H1 (cell line): Measurements from ENCODE around the gene ORC5. TPM values are rescaled to one million over a fixed set of nuclear protein-coding genes. Genes with fewer than 3 reads are reported as not detected.

ENCODE experiments used
- CTCF ChIA-PET: fragments of 300-600 bp; sonication (Branson Sonifier 250); formaldehyde crosslinking; loops from one replicate; lab custom pipeline; 2021; ENCODE audit not compliant: partially characterized antibody; lab: Charles Lee
- POLR2A ChIA-PET: fragments of 300-600 bp; sonication (Branson Sonifier 250); formaldehyde crosslinking; loops from one replicate; lab custom pipeline; 2021; ENCODE audit warnings: inconsistent platforms; ENCODE audit not compliant: partially characterized antibody; lab: Charles Lee
- DNase-seq, 2 experiments: peaks; one replicate each; pipeline versions ENCODE4 v3.0.0 to v3.0.0-alpha.2; 2010 to 2022; ENCODE audit warnings: low spot score in 2 of 2, low read depth in 1 of 2, mixed read lengths in 1 of 2
- FAIRE-seq: peaks from 2 replicates; lab custom pipeline; 2011; peaks lifted over from hg19 to GRCh38; lab: Jason Lieb, UNC
- H2AFZ ChIP-seq: 2 replicates; pipeline ENCODE4 v1.8.1; 2012; ENCODE audit warnings: low read length, inconsistent platforms
- H2AK5ac ChIP-seq: 2 replicates; pipeline ENCODE4 v1.6.1; 2013; ENCODE audit warnings: low read depth, low read length
- H2BK120ac ChIP-seq: replicated peaks from 2 replicates; pipeline ENCODE3; 2013; ENCODE audit warnings: low read depth, low read length, inconsistent platforms
- H2BK12ac ChIP-seq: 2 replicates; pipeline ENCODE4 v1.6.1; 2013; ENCODE audit warnings: low read depth, low read length
- H2BK15ac ChIP-seq: 2 replicates; pipeline ENCODE4 v1.6.1; 2013; ENCODE audit warnings: low read length
- H2BK20ac ChIP-seq: 2 replicates; pipeline ENCODE4 v1.6.1; 2013; ENCODE audit warnings: low read length
- H2BK5ac ChIP-seq: 2 replicates; pipeline ENCODE4 v1.6.1; 2013; ENCODE audit warnings: low read depth, low read length
- H3K14ac ChIP-seq: 2 replicates; pipeline ENCODE4 v1.6.1; 2013; ENCODE audit warnings: inconsistent platforms; ENCODE audit not compliant: insufficient read length
- H3K18ac ChIP-seq: 2 replicates; pipeline ENCODE4 v1.6.1; 2013; ENCODE audit warnings: low read length; ENCODE audit errors: extremely low read depth
- H3K23ac ChIP-seq: 2 replicates; pipeline ENCODE4 v1.6.1; 2013; ENCODE audit warnings: inconsistent platforms; ENCODE audit not compliant: insufficient read length
- H3K23me2 ChIP-seq: 2 replicates; pipeline ENCODE4 v1.6.1; 2013; ENCODE audit warnings: low read depth, low read length
- H3K27ac ChIP-seq: 2 replicates; pipeline ENCODE4 v1.6.1; 2011; ENCODE audit warnings: low read depth, low read length, inconsistent platforms
- H3K27me3 ChIP-seq, 4 experiments: replicated peaks in 1 of 4; 1 replicate in 1 of 4; 2 replicates in 3 of 4; pipeline versions ENCODE4 v1.6.1 to v1.8.1; 2011 to 2013; ENCODE audit warnings: low read length in 3 of 4, mild to moderate bottlenecking in 3 of 4, inconsistent platforms in 2 of 4, mixed read lengths in 2 of 4, moderate library complexity in 1 of 4; ENCODE audit not compliant: control insufficient read depth in 3 of 4, insufficient read depth in 3 of 4; ENCODE audit errors: extremely low read depth in 1 of 4
- H3K36me3 ChIP-seq, 4 experiments: 2 replicates each; pipeline versions ENCODE4 v1.6.1 to v1.8.1; 2011 to 2013; ENCODE audit warnings: mild to moderate bottlenecking in 4 of 4, low read length in 3 of 4, moderate library complexity in 2 of 4, control low read depth in 1 of 4, inconsistent platforms in 1 of 4; ENCODE audit not compliant: insufficient read depth in 4 of 4, control insufficient read depth in 2 of 4
- H3K4ac ChIP-seq: replicated peaks from 2 replicates; pipeline ENCODE3; 2013; ENCODE audit warnings: low read length, low read depth, mixed read lengths, inconsistent platforms; ENCODE audit not compliant: insufficient read length
- H3K4me1 ChIP-seq, 4 experiments: replicated peaks in 1 of 4; 1 replicate in 1 of 4; 2 replicates in 3 of 4; pipeline versions ENCODE4 v1.6.1 to v1.8.1; 2011 to 2013; ENCODE audit warnings: low read length in 3 of 4, inconsistent platforms in 2 of 4, mixed read lengths in 1 of 4; ENCODE audit not compliant: insufficient read depth in 4 of 4, control insufficient read depth in 3 of 4
- H3K4me2 ChIP-seq, 2 experiments: 2 replicates each; pipeline versions ENCODE4 v1.6.1 to v1.8.1; 2011 to 2013; ENCODE audit warnings: low read depth in 2 of 2, low read length in 2 of 2, control low read depth in 1 of 2, inconsistent platforms in 1 of 2, mild to moderate bottlenecking in 1 of 2; ENCODE audit not compliant: insufficient read depth in 1 of 2
- H3K4me3 ChIP-seq, 4 experiments: fragments of 200-600, 300-600 bp in 1 of 4; sonication (generic), shearing (Covaris generic), sonication (Bioruptor Twin) in 1 of 4; 2 replicates each; pipeline versions ENCODE4 v1.5.1 to v1.8.1; 2011 to 2016; ENCODE audit warnings: low read length in 4 of 4, low read depth in 3 of 4, control low read depth in 2 of 4, inconsistent platforms in 2 of 4, mild to moderate bottlenecking in 2 of 4, mixed read lengths in 1 of 4, moderate library complexity in 1 of 4; ENCODE audit not compliant: insufficient read depth in 2 of 4; ENCODE audit errors: extremely low read depth in 1 of 4
- H3K56ac ChIP-seq: replicated peaks from 2 replicates; pipeline ENCODE3; 2013; ENCODE audit warnings: low read depth, mild to moderate bottlenecking, mixed read lengths, low read length, inconsistent platforms; ENCODE audit not compliant: insufficient read length
- H3K79me1 ChIP-seq: 2 replicates; pipeline ENCODE4 v1.6.1; 2013; ENCODE audit warnings: low read depth, low read length, control low read depth
- H3K79me2 ChIP-seq, 2 experiments: 2 replicates each; pipeline versions ENCODE4 v1.6.1 to v1.8.1; 2012 to 2013; ENCODE audit warnings: low read length in 2 of 2, mild to moderate bottlenecking in 2 of 2, inconsistent platforms in 1 of 2; ENCODE audit not compliant: insufficient read depth in 2 of 2, control insufficient read depth in 1 of 2
- H3K9ac ChIP-seq, 4 experiments: replicated peaks in 1 of 4; 1 replicate in 1 of 4; 2 replicates in 3 of 4; pipeline versions ENCODE4 v1.6.1 to v1.8.1; 2011 to 2013; ENCODE audit warnings: low read depth in 3 of 4, low read length in 3 of 4, control low read depth in 2 of 4, mild to moderate bottlenecking in 2 of 4, moderate library complexity in 2 of 4, inconsistent platforms in 1 of 4; ENCODE audit errors: extremely low read depth in 1 of 4
- H3K9me3 ChIP-seq, 2 experiments: 2 replicates each; pipeline versions ENCODE4 v1.6.1 to v1.8.1; 2012 to 2013; ENCODE audit warnings: mild to moderate bottlenecking in 2 of 2, moderate library complexity in 2 of 2, control low read depth in 1 of 2, inconsistent platforms in 1 of 2, low read depth in 1 of 2, low read length in 1 of 2, mixed read lengths in 1 of 2; ENCODE audit not compliant: insufficient read depth in 2 of 2
- H4K20me1 ChIP-seq, 2 experiments: replicated peaks in 1 of 2; 2 replicates each; pipeline versions ENCODE3 to v1.8.1; 2011 to 2013; ENCODE audit warnings: inconsistent platforms in 2 of 2, low read length in 2 of 2, mild to moderate bottlenecking in 1 of 2; ENCODE audit not compliant: insufficient read depth in 2 of 2, control insufficient read depth in 1 of 2
- H4K5ac ChIP-seq: 2 replicates; pipeline ENCODE4 v1.6.1; 2013; ENCODE audit warnings: low read length, low read depth, mixed read lengths, inconsistent platforms; ENCODE audit not compliant: insufficient read length
- H4K8ac ChIP-seq: 2 replicates; pipeline ENCODE4 v1.8.0; 2013; ENCODE audit warnings: mild to moderate bottlenecking, moderate library complexity, low read length, inconsistent platforms; ENCODE audit not compliant: insufficient read depth; ENCODE audit errors: extremely low read depth
- H4K91ac ChIP-seq: replicated peaks from 2 replicates; pipeline ENCODE3; 2013; ENCODE audit warnings: low read length, mixed read lengths, inconsistent platforms; ENCODE audit not compliant: insufficient read length
- CEBPB ChIP-seq: IDR thresholded peaks from 2 replicates; pipeline ENCODE4 v1.6.1; 2012; ENCODE audit warnings: low read depth, low read length
- CREB1 ChIP-seq: IDR thresholded peaks from 2 replicates; pipeline ENCODE4 v1.6.1; 2012; ENCODE audit warnings: inconsistent platforms
- EP300 ChIP-seq, 2 experiments: IDR thresholded peaks; 1 replicate in 1 of 2; 2 replicates in 1 of 2; pipeline ENCODE4 v1.6.1; 2011 to 2012; ENCODE audit warnings: low read depth in 2 of 2, low read length in 2 of 2, mild to moderate bottlenecking in 2 of 2, borderline replicate concordance in 1 of 2, inconsistent platforms in 1 of 2, moderate library complexity in 1 of 2
- HDAC2 ChIP-seq, 2 experiments: fragments of 300-600 bp in 1 of 2; sonication (generic) in 1 of 2; IDR thresholded peaks; 2 replicates each; pipeline ENCODE4 v1.6.1; 2011 to 2012; ENCODE audit warnings: low read depth in 2 of 2, low read length in 2 of 2, mild to moderate bottlenecking in 2 of 2, moderate library complexity in 2 of 2, borderline replicate concordance in 1 of 2, inconsistent platforms in 1 of 2
- NRF1 ChIP-seq: IDR thresholded peaks from 2 replicates; pipeline ENCODE4 v1.6.1; 2011; ENCODE audit warnings: mild to moderate bottlenecking, low read depth, low read length, improper control_type of control experiment
- PHF8 ChIP-seq: fragments of 200-600 bp; sonication (generic); conservative IDR thresholded peaks from 2 replicates; pipeline ENCODE4 v1.7.1; 2012; ENCODE audit warnings: low read depth, mild to moderate bottlenecking, inconsistent platforms, low read length, moderate library complexity
- POLR2A ChIP-seq, 2 experiments: IDR thresholded peaks; 1 replicate in 1 of 2; 2 replicates in 1 of 2; pipeline ENCODE4 v1.6.1; 2011; ENCODE audit warnings: low read depth in 2 of 2, low read length in 2 of 2, mild to moderate bottlenecking in 2 of 2; ENCODE audit errors: control extremely low read depth in 1 of 2
- SIRT6 ChIP-seq: IDR thresholded peaks from one replicate; pipeline ENCODE4 v1.7.1; 2012; ENCODE audit warnings: low read length, inconsistent platforms
- SP1 ChIP-seq: IDR thresholded peaks from 2 replicates; pipeline ENCODE4 v1.6.1; 2011; ENCODE audit warnings: low read depth, low read length
- TEAD4 ChIP-seq: IDR thresholded peaks from 2 replicates; pipeline ENCODE4 v1.6.1; 2012; ENCODE audit warnings: low read depth, low read length, inconsistent platforms, mixed read lengths
- YY1 ChIP-seq: IDR thresholded peaks from 2 replicates; pipeline ENCODE4 v1.6.1; 2011; ENCODE audit warnings: low read depth, mild to moderate bottlenecking, low read length
- ZNF274 ChIP-seq: IDR thresholded peaks from 2 replicates; pipeline ENCODE4 v1.7.0; 2012; ENCODE audit warnings: low read length, borderline replicate concordance; ENCODE audit errors: extremely low read depth
- WGBS, 2 experiments: shearing (Covaris generic) in 1 of 2; methylation state at CpG; one replicate each; pipeline versions ENCODE4 v1.1.6 to v1.1.7; 2013 to 2015; ENCODE audit warnings: low lambda C conversion rate in 2 of 2, mixed read lengths in 2 of 2, inconsistent platforms in 1 of 2, low coverage in 1 of 2, missing lambda C conversion rate in 1 of 2; ENCODE audit not compliant: insufficient replicate concordance in 2 of 2, insufficient coverage in 1 of 2, insufficient read length in 1 of 2; ENCODE audit errors: extremely low coverage in 1 of 2, missing lambda C conversion rate in 1 of 2; 5-methylcytosine and 5-hydroxymethylcytosine counted together
- polyA plus RNA-seq, 7 experiments: library from polyadenylated mRNA; depleted of rRNA in 3 of 7; stranded (reverse) in 5 of 7; unstranded in 2 of 7; fragments of >200 nt in 5 of 7; fragments of 200-250 nt in 2 of 7; gene quantifications; 1 replicate in 5 of 7; 2 replicates in 1 of 7; 4 replicates in 1 of 7; pipeline versions ENCODE4 v1.2.1 to v1.2.3, GENCODE V29; 2011 to 2013; ENCODE audit warnings: missing spikeins in 2 of 7, mixed read lengths in 2 of 7
- total RNA-seq: library from RNA; stranded (reverse); fragmentation: NEBNext Ultra II Directional; extraction: Animal tissue kit (Norgen Biotek cat#: 25700); gene quantifications from 2 replicates; pipeline ENCODE4 v1.2.1, GENCODE V29; 2021

ORC5 gene
- total and polyA plus RNA-seq, 2 of the 8 experiments (the other 6 are each of a cell fraction or from before 2014, with no cell fraction given), result 7.7 to 19.9 TPM

DNA sequence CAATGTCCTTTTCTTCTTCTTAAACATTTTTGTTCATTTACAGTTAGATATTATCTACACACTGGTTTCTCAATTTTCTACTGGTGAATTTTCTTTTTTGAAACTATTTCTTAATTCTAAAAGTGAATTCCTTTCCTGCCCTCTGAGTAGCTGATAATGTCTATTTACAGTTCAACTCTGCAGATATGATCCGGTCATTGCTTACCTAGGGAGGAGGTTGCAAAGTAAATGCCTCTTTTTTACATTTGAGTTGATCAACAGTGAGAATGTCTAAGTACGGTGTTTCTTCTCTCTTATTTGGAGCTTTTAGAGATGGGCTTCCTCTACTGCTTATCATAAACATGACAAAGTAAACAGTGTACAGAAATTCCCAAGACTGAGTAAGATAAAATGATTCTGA, 20.6 kb upstream of the ORC5 start:
- DNase-seq (no peak), FAIRE-seq (no peak)
- no peak overlapping the region for H3K4me3 ChIP-seq
- H3K9ac ChIP-seq, result no peak overlapping the region
- H4K5ac ChIP-seq, result no peak overlapping the region
- H3K4me1 ChIP-seq, result peaks cover 0 to 6% (median 2%) of the 10 kb centered on the region in 4 experiments; a peak in 3 of 7 replicates
- no peak overlapping the region for H3K4me2 ChIP-seq
- H2BK12ac ChIP-seq, result no peak overlapping the region
- ChIA-PET CTCF (interaction anchor here (0.6 kb wide), 1 partner anchor 385 kb away, joined by 3 read pairs; no protein-coding TSS in a partner anchor), POLR2A (no interaction called here)
- no peak overlapping the region for H3K4ac ChIP-seq
- H3K79me1 ChIP-seq, result no peaks in the 10 kb centered on the region
- no peak overlapping the region for H3K18ac ChIP-seq
- no peak overlapping the region for H3K56ac ChIP-seq
- no peak overlapping the region for H3K23ac ChIP-seq
- no peak overlapping the region for H2AFZ ChIP-seq
- no peak overlapping the region for H4K91ac ChIP-seq
- no peaks in the 10 kb centered on the region for H3K9me3 ChIP-seq
- H3K36me3 ChIP-seq, result no peaks in the 10 kb centered on the region
- WGBS, 2 experiments, result 93% methylated on average over 2 of the region's 2 CpGs; no CpG with 5 or more reads in 1 of the 2 experiments
- H2BK120ac ChIP-seq, result no peak overlapping the region
- H3K27me3 ChIP-seq, result no peaks in the 10 kb centered on the region
- TF ChIP-seq PHF8 (no peak), NRF1 (no peak), TEAD4 (no peak), YY1 (no peak), POLR2A (IDR thresholded peaks at IDR 0.05; ENCODE audit: control extremely low read depth in 1 of 2, low read depth in 2 of 2, low read length in 2 of 2) (no peak), SP1 (no peak), HDAC2 (IDR thresholded peaks at IDR 0.05; ENCODE audit: borderline replicate concordance in 1 of 2, low read depth in 2 of 2, low read length in 2 of 2) (no peak), SIRT6 (no peak), EP300 (IDR thresholded peaks at IDR 0.05; ENCODE audit: borderline replicate concordance in 1 of 2, low read depth in 2 of 2, low read length in 2 of 2) (no peak), ZNF274 (no peak), CREB1 (no peak), CEBPB (no peak)
- no peak overlapping the region for H3K27ac ChIP-seq
- H4K20me1 ChIP-seq, result no peaks in the 10 kb centered on the region
- no peaks in the 10 kb centered on the region for H3K79me2 ChIP-seq
- no peak overlapping the region for H2BK15ac ChIP-seq
- H2BK20ac ChIP-seq, result no peak overlapping the region
- 0 out of 2 replicates have a peak, but pooled peaks cover 2% of the 10 kb centered on the region for H3K23me2 ChIP-seq
- H4K8ac ChIP-seq, result no peak overlapping the region
- H2BK5ac ChIP-seq, result no peak overlapping the region
- H2AK5ac ChIP-seq, result no peak overlapping the region
- H3K14ac ChIP-seq, result no peak overlapping the region
